Measurements from ENCODE around the gene IL12RB2. TPM values are rescaled to one million over a fixed set of nuclear protein-coding genes. Genes with fewer than 3 reads are reported as not detected.

Gene IL12RB2
- polyA plus RNA-seq, 1 of the 3 experiments (the other 2 are of a cell fraction), result not detected

GRCh38 chr1:67294836-67295617, 12.6 kb upstream of the IL12RB2 start:
- Histone ChIP-seq H3K27ac (ENCODE audit: low read depth in 2 of 2, low read length in 1 of 2) (no peak overlapping the region), H3K79me2 (ENCODE audit: insufficient read depth) (no peaks in the 10 kb centered on the region), H3K4me1 (ENCODE audit: control insufficient read depth in 1 of 2, insufficient read depth in 2 of 2, low read depth in 1 of 2, low read length in 1 of 2) (no peaks in the 10 kb centered on the region), H3K36me3 (replicated peaks in 1 of 2; ENCODE audit: control insufficient read depth in 1 of 2, insufficient read depth in 2 of 2, low read length in 1 of 2) (no peaks in the 10 kb centered on the region), H3F3A (replicated peaks; ENCODE audit: insufficient read depth) (no peaks in the 10 kb centered on the region), H3K4me2 (no peak overlapping the region), H3K4me3 (ENCODE audit: low read depth in 2 of 2, low read length in 1 of 2) (no peak overlapping the region), H3K9me3 (no peaks in the 10 kb centered on the region), H4K20me1 (ENCODE audit: insufficient read depth) (no peaks in the 10 kb centered on the region), H3K27me3 (ENCODE audit: insufficient read depth) (no peaks in the 10 kb centered on the region; the same call in 1 of the 2 replicates), H3K9ac (no peak overlapping the region), H2AFZ (ENCODE audit: low read depth) (no peak overlapping the region), H3K9me2 (no peaks in the 10 kb centered on the region)
- no peak for TF ChIP-seq NFIC (IDR thresholded peaks at IDR 0.05; ENCODE audit: borderline replicate concordance)
- WGBS (ENCODE audit: low lambda C conversion rate), result 49% methylated on average over 9 of the region's 9 CpGs
- CTCF ChIA-PET, result no interaction called here
- POLR2A ChIA-PET, result no interaction called here
- no peak for DNase-seq

DNA sequence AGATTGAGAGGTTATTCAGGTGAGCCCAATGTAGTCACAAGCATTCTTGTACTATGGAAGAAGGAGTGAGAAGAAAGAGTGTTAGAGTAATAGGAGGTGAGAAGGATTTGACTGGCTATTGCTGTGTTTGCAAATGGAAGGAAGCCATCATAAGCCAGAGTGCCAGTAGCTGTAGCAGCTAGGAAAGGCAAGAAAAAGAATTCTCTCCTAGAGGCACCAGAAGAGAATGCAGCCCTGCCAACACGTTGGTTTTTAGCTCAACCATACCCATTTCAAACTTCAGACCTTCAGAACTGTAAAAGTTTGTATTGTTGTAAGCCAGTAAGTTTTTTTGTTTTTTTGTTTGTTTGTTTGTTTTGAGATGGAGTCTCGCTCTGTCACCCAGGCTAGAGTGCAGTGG, 8.9 kb upstream of the IL12RB2 start:
- 46% methylated on average over 2 of the region's 2 CpGs for WGBS (ENCODE audit: low lambda C conversion rate)
- H3K27me3 ChIP-seq (ENCODE audit: insufficient read depth), result no peaks in the 10 kb centered on the region; the same call in 1 of the 2 replicates
- no peak for TF ChIP-seq MEF2A (IDR thresholded peaks at IDR 0.05; ENCODE audit: borderline replicate concordance, low read depth)
- no peak for TF ChIP-seq ELF1 (IDR thresholded peaks at IDR 0.05)
- TF ChIP-seq FOXM1 (IDR thresholded peaks at IDR 0.05; ENCODE audit: low read depth), result no peak
- no peak for TF ChIP-seq TCF12 (IDR thresholded peaks at IDR 0.05)
- H3K9ac ChIP-seq, result no peak overlapping the region
- POLR2A ChIA-PET, result no interaction called here
- no peak overlapping the region for H2AFZ ChIP-seq (ENCODE audit: low read depth)
- H3K4me2 ChIP-seq, result no peak overlapping the region
- peaks cover 2% of the 10 kb centered on the region for H3F3A ChIP-seq (replicated peaks; ENCODE audit: insufficient read depth)
- H3K36me3 ChIP-seq (replicated peaks in 1 of 2; ENCODE audit: control insufficient read depth in 1 of 2, insufficient read depth in 2 of 2, low read length in 1 of 2), result no peaks in the 10 kb centered on the region
- H3K9me2 ChIP-seq, result no peaks in the 10 kb centered on the region
- H3K4me1 ChIP-seq (ENCODE audit: control insufficient read depth in 1 of 2, insufficient read depth in 2 of 2, low read depth in 1 of 2, low read length in 1 of 2), result no peaks in the 10 kb centered on the region
- no peak overlapping the region for H3K27ac ChIP-seq (ENCODE audit: low read depth in 2 of 2, low read length in 1 of 2)
- H3K9me3 ChIP-seq, result no peaks in the 10 kb centered on the region
- H4K20me1 ChIP-seq (ENCODE audit: insufficient read depth), result no peaks in the 10 kb centered on the region
- CTCF ChIA-PET, result interaction anchor here (0.6 kb wide), 1 partner anchor 1161 kb away, joined by 3 read pairs; no protein-coding TSS in a partner anchor
- H3K79me2 ChIP-seq (ENCODE audit: insufficient read depth), result no peaks in the 10 kb centered on the region
- no peak for DNase-seq
- no peak overlapping the region for H3K4me3 ChIP-seq (ENCODE audit: low read depth in 2 of 2, low read length in 1 of 2)

- ChIA-PET CTCF (no interaction called here), POLR2A (no interaction called here)
- no peak overlapping the region for H3K4me2 ChIP-seq
- no peaks in the 10 kb centered on the region; the same call in 1 of the 2 replicates for H3K27me3 ChIP-seq (ENCODE audit: insufficient read depth)
- no peaks in the 10 kb centered on the region for H3K9me2 ChIP-seq
- no peak overlapping the region for H3K4me3 ChIP-seq (ENCODE audit: low read depth in 2 of 2, low read length in 1 of 2)
- H3K27ac ChIP-seq (ENCODE audit: low read depth in 2 of 2, low read length in 1 of 2), result no peak overlapping the region
- no peaks in the 10 kb centered on the region for H3K36me3 ChIP-seq (replicated peaks in 1 of 2; ENCODE audit: control insufficient read depth in 1 of 2, insufficient read depth in 2 of 2, low read length in 1 of 2)
- H3K9ac ChIP-seq, result no peak overlapping the region
- H4K20me1 ChIP-seq (ENCODE audit: insufficient read depth), result no peaks in the 10 kb centered on the region
- H3K9me3 ChIP-seq, result no peaks in the 10 kb centered on the region
- H3K79me2 ChIP-seq (ENCODE audit: insufficient read depth), result no peaks in the 10 kb centered on the region
- H2AFZ ChIP-seq (ENCODE audit: low read depth), result no peak overlapping the region
- 82% methylated on average over 7 of the region's 7 CpGs for WGBS (ENCODE audit: low lambda C conversion rate)
- H3K4me1 ChIP-seq (ENCODE audit: control insufficient read depth in 1 of 2, insufficient read depth in 2 of 2, low read depth in 1 of 2, low read length in 1 of 2), result no peaks in the 10 kb centered on the region
- DNase-seq, result no peak
- H3F3A ChIP-seq (replicated peaks; ENCODE audit: insufficient read depth), result peaks cover 2% of the 10 kb centered on the region
- TF ChIP-seq, protein P1, sequence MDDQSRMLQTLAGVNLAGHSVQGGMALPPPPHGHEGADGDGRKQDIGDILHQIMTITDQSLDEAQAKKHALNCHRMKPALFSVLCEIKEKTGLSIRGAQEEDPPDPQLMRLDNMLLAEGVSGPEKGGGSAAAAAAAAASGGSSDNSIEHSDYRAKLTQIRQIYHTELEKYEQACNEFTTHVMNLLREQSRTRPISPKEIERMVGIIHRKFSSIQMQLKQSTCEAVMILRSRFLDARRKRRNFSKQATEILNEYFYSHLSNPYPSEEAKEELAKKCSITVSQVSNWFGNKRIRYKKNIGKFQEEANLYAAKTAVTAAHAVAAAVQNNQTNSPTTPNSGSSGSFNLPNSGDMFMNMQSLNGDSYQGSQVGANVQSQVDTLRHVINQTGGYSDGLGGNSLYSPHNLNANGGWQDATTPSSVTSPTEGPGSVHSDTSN (IDR thresholded peaks at IDR 0.05), result no peak
- TF ChIP-seq REST (IDR thresholded peaks at IDR 0.05; ENCODE audit: low read depth, low read length) (no peak), TAF1 (IDR thresholded peaks at IDR 0.05; ENCODE audit: borderline replicate concordance, low read depth, low read length) (no peak), CHD2 (IDR thresholded peaks at IDR 0.05; ENCODE audit: low read length, partially characterized antibody) (no peak), NRF1 (IDR thresholded peaks at IDR 0.05; ENCODE audit: low read depth, low read length) (no peak), RFX5 (IDR thresholded peaks at IDR 0.05; ENCODE audit: low read length) (no peak), TCF12 (IDR thresholded peaks at IDR 0.05) (no peak), MAX (IDR thresholded peaks at IDR 0.05; ENCODE audit: low read depth) (no peak), EP300 (IDR thresholded peaks at IDR 0.05; ENCODE audit: borderline replicate concordance in 1 of 2, low read depth in 1 of 2, low read length in 1 of 2) (no peak), SIN3A (IDR thresholded peaks at IDR 0.05; ENCODE audit: borderline replicate concordance, low read depth, low read length) (no peak), NFIC (IDR thresholded peaks at IDR 0.05; ENCODE audit: borderline replicate concordance) (no peak), SMC3 (IDR thresholded peaks at IDR 0.05; ENCODE audit: low read depth, low read length) (no peak), FOSL2 (IDR thresholded peaks at IDR 0.05; ENCODE audit: borderline replicate concordance, low read depth) (no peak), GATA2 (CRISPR knock-in tag; IDR thresholded peaks at IDR 0.05) (no peak), RAD21 (IDR thresholded peaks at IDR 0.05; ENCODE audit: low read length) (no peak), POLR2AphosphoS5 (IDR thresholded peaks at IDR 0.05; ENCODE audit: low read depth, low read length) (no peak)
Measured at GRCh38 chr1:67299296-67299695, 8.4 kb upstream of the IL12RB2 start.

Measured in SK-N-SH (cell line).